HS-27A (cell line): ENCODE results near the gene TAS2R19.

Experiments
- DNase-seq: peaks from one replicate; pipeline ENCODE4 v3.0.0-alpha.2; 2012; ENCODE audit warnings: low read depth, missing footprints

The TAS2R19 gene

DNA sequence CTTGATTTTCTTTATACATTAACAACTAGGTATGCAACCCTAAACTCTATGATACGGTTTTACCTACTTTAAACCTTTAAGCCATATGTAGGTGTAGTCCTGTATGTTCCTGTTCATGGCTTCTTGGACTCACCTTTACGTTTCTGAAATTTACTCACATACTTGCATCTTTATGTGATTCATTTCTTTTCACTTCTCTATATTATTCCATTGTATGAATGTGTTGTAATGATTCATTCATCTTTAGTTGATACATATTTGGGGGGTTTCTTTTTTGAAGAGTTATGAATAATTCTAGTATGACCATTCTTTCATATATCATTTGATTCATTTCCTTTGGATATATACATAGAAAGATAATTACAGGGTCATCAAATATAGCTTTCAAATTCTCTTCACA, 33.3 kb downstream of the TAS2R19 start:
- no peak for DNase-seq

DNA sequence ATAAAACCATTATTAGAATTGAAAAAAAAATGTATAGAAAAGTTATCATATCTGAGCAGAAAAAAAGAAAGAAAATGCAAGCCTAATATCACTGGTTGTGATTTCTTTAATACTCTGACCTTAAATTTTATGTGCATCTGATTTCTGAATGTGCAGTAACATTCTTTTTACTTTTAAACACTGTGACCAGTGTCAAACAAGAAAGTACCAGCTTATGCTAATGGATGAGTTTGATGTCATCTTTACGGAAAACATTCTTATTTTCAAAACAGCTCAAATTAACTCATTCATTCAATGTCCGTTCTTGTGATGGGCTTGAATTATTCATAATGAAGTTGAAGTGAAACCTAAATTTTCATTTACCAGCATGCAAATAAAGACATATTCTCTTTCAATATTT, 35.6 kb downstream of the TAS2R19 start, which contains the start of gene TAS2R50:
Gene TAS2R50, minus strand, starts transcription at position 101 of the 400 bp plus-strand sequence. Its CDS starts 52 bp downstream, at position 49.
- DNase-seq, result no peak

DNA sequence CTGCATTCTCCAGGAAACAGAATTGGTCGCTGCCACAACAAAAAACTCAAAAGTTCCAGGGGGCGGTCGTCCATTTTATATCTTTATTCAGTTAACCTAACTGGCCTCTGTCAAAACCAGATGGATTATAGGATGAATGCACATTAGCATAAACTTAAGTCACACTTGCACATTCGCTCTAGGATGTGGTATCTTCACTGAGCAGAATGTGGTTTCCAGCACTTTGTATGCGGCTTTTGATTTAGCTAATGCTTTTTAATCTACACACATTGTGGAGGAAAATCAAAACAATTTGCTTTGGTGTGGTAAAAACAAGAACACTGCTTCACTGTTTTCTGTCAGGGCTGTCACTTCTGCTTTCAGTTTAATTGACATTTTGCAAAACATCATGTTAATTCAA, 40.2 kb downstream of the TAS2R19 start:
- DNase-seq, result no peak

DNA sequence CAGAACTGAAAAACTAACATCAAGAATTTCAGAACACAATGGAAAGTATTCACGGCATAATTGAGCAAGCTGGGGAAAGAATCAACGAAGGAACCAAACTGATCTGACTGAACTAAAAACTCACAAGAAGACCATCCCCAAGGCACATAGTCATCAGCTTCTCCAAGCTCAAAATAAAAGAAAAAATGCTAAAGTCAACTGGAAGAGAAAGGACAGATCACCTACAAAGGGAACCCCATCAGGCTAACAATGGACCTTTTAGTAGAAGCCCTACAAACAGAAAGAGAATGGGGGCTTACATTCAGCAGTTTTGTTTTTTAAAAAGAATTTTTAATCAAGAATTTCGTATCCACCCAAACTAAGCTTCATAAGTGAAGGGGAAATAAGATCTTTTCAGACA, 47.5 kb downstream of the TAS2R19 start:
- no peak for DNase-seq
